Keratinocyte (primary cell): ENCODE data around the gene FBXO15. TPM values are rescaled to one million over a fixed set of nuclear protein-coding genes. Genes with fewer than 3 reads are reported as not detected.

Experiments used
- DNase-seq: peaks from one replicate; pipeline ENCODE4 v3.0.0-alpha.2; 2011; ENCODE audit warnings: low read depth, missing footprints, low spot score
- FAIRE-seq: peaks from 2 replicates; lab custom pipeline; 2011; peaks lifted over from hg19 to GRCh38; lab: Jason Lieb, UNC
- H2AFZ ChIP-seq: 2 replicates; pipeline ENCODE4 v1.6.0; 2012; ENCODE audit warnings: low read length, control low read depth, inconsistent platforms; ENCODE audit not compliant: control insufficient read depth
- H3K27ac ChIP-seq: 2 replicates; pipeline ENCODE4 v1.5.1; 2011; ENCODE audit warnings: low read length; ENCODE audit not compliant: control insufficient read depth, insufficient read depth
- H3K27me3 ChIP-seq: 3 replicates; pipeline ENCODE4 v1.6.0; 2011; ENCODE audit warnings: low read length; ENCODE audit not compliant: control insufficient read depth, insufficient read depth; ENCODE audit errors: extremely low read depth
- H3K36me3 ChIP-seq, 2 experiments: 2 replicates in 1 of 2; 3 replicates in 1 of 2; pipeline ENCODE4 v1.5.1; 2011; ENCODE audit warnings: low read length in 2 of 2, mild to moderate bottlenecking in 1 of 2; ENCODE audit not compliant: control insufficient read depth in 2 of 2, insufficient read depth in 2 of 2; ENCODE audit errors: extremely low read depth in 1 of 2
- H3K4me1 ChIP-seq: 3 replicates; pipeline ENCODE4 v1.5.1; 2011; ENCODE audit warnings: low read length; ENCODE audit not compliant: control insufficient read depth, insufficient read depth; ENCODE audit errors: extremely low read depth
- H3K4me2 ChIP-seq: 3 replicates; pipeline ENCODE4 v1.6.0; 2011; ENCODE audit warnings: low read depth, low read length; ENCODE audit not compliant: control insufficient read depth, insufficient read depth; ENCODE audit errors: extremely low read depth
- H3K4me3 ChIP-seq, 3 experiments: fragments of 200-600 bp in 1 of 3; sonication (generic) in 1 of 3; 2 replicates in 2 of 3; 3 replicates in 1 of 3; pipeline ENCODE4 v1.5.1; 2011 to 2016; ENCODE audit warnings: low read length in 3 of 3, mild to moderate bottlenecking in 3 of 3, control low read depth in 2 of 3, inconsistent platforms in 1 of 3, low read depth in 1 of 3, mixed read lengths in 1 of 3, mixed run types in 1 of 3, moderate library complexity in 1 of 3; ENCODE audit not compliant: control insufficient read depth in 2 of 3, insufficient read depth in 2 of 3; ENCODE audit errors: extremely low read depth in 1 of 3
- H3K79me2 ChIP-seq: 2 replicates; pipeline ENCODE4 v1.6.0; 2012; ENCODE audit warnings: low read length; ENCODE audit not compliant: control insufficient read depth, insufficient read depth
- H3K9ac ChIP-seq: 3 replicates; pipeline ENCODE4 v1.6.0; 2011; ENCODE audit warnings: low read length; ENCODE audit not compliant: control insufficient read depth, insufficient read depth; ENCODE audit errors: extremely low read depth
- H3K9me1 ChIP-seq: 3 replicates; pipeline ENCODE4 v1.6.0; 2011; ENCODE audit warnings: low read length; ENCODE audit not compliant: control insufficient read depth, insufficient read depth; ENCODE audit errors: extremely low read depth
- H3K9me3 ChIP-seq: 2 replicates; pipeline ENCODE4 v1.5.1; 2012; ENCODE audit warnings: low read depth, low read length; ENCODE audit not compliant: control insufficient read depth
- H4K20me1 ChIP-seq: 3 replicates; pipeline ENCODE4 v1.6.0; 2011; ENCODE audit warnings: low read length; ENCODE audit not compliant: control insufficient read depth, insufficient read depth; ENCODE audit errors: extremely low read depth
- CTCF ChIP-seq, 3 experiments: IDR thresholded peaks in 1 of 3; conservative IDR thresholded peaks in 1 of 3; optimal IDR thresholded peaks in 1 of 3; 2 replicates in 2 of 3; 3 replicates in 1 of 3; pipeline versions ENCODE3 to v1.5.1; 2011; ENCODE audit warnings: low read length in 3 of 3, mild to moderate bottlenecking in 3 of 3, moderate library complexity in 2 of 3, control low read depth in 1 of 3, inconsistent platforms in 1 of 3; ENCODE audit not compliant: insufficient read depth in 2 of 3; ENCODE audit errors: extremely low read depth in 1 of 3
- EZH2 ChIP-seq: IDR thresholded peaks from one replicate; pipeline ENCODE4 v1.6.1; 2012; ENCODE audit warnings: inconsistent platforms, mild to moderate bottlenecking, low read length, moderate library complexity
- dilution Hi-C: fragments of 300-500 bp; cut with MboI; formaldehyde crosslinking; loops from one replicate; pipeline ENCODE4 v1.7.0; 2020; ENCODE audit warnings: low sequenced_read_pairs; ENCODE audit not compliant: extremely low pct_ligation_motif_present
- polyA plus RNA-seq, 5 experiments: library from polyadenylated mRNA; depleted of rRNA in 3 of 5; stranded (reverse) in 3 of 5; stranded (forward) in 1 of 5; unstranded in 1 of 5; fragments of >200 nt; gene quantifications; 1 replicate in 1 of 5; 2 replicates in 3 of 5; 3 replicates in 1 of 5; pipeline versions ENCODE4 v1.2.1 to v1.2.3, GENCODE V29; 2011 to 2012; ENCODE audit warnings: missing spikeins in 2 of 5, low read depth in 1 of 5, low replicate concordance in 1 of 5

Gene FBXO15
- polyA plus RNA-seq, 1 donor (not counting 4 experiments of a cell fraction or from before 2014, with no cell fraction given): 0.26 TPM

GRCh38 chr18:74142252-74142651, 5.4 kb downstream of the FBXO15 start:
- H3K79me2 ChIP-seq: no peaks in the 10 kb centered on the region
- no peaks in the 10 kb centered on the region for H4K20me1 ChIP-seq
- no peaks in the 10 kb centered on the region for H3K36me3 ChIP-seq
- H3K27ac ChIP-seq: no peak overlapping the region
- dilution Hi-C loops: no loop called here
- TF ChIP-seq CTCF (optimal IDR thresholded peaks at IDR 0.05 in 1 of 3, IDR thresholded peaks at IDR 0.05 in 1 of 3, conservative IDR thresholded peaks at IDR 0.05 in 1 of 3; ENCODE audit: extremely low read depth in 1 of 3, insufficient read depth in 2 of 3, low read length in 3 of 3) (no peak), EZH2 (no peak)
- FAIRE-seq: no peak
- DNase-seq: no peak
- H3K4me1 ChIP-seq: peaks cover 14% of the 10 kb centered on the region
- H3K9ac ChIP-seq: no peak overlapping the region
- no peaks in the 10 kb centered on the region for H3K27me3 ChIP-seq
- no peaks in the 10 kb centered on the region for H3K9me3 ChIP-seq
- no peak overlapping the region for H3K4me2 ChIP-seq
- no peaks in the 10 kb centered on the region for H3K9me1 ChIP-seq
- no peak overlapping the region for H2AFZ ChIP-seq
- H3K4me3 ChIP-seq: no peak overlapping the region

DNA sequence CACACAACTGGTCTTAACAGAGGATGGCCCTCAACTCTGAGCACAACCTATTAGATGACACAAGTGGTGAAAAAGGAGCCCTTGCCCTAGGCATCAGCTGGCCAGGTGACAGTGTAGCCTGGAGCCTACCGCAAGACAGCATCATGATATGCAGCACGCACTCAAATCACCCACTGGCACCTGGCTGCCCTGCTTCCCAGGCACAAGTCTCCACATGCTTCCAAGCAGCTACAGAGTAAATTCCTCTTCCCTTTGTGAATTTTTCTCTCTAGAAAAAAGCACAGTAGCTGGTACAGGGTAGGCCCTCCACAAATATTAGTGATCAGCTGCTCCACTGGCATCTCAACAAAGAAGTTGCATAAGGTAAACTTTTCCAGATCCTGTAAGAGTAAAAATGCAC, 6.0 kb downstream of the FBXO15 start:
- H3K36me3 ChIP-seq: no peaks in the 10 kb centered on the region
- H3K27me3 ChIP-seq: no peaks in the 10 kb centered on the region
- no peak overlapping the region for H2AFZ ChIP-seq
- H3K9me1 ChIP-seq: no peaks in the 10 kb centered on the region
- no peak overlapping the region for H3K9ac ChIP-seq
- no peaks in the 10 kb centered on the region for H3K79me2 ChIP-seq
- DNase-seq (peak; percentile 40), FAIRE-seq (peak; percentile 55)
- no peak for TF ChIP-seq EZH2
- no peak for TF ChIP-seq CTCF (optimal IDR thresholded peaks at IDR 0.05 in 1 of 3, IDR thresholded peaks at IDR 0.05 in 1 of 3, conservative IDR thresholded peaks at IDR 0.05 in 1 of 3; ENCODE audit: extremely low read depth in 1 of 3, insufficient read depth in 2 of 3, low read length in 3 of 3)
- no peaks in the 10 kb centered on the region for H4K20me1 ChIP-seq
- dilution Hi-C loops: no loop called here
- no peaks in the 10 kb centered on the region for H3K9me3 ChIP-seq
- no peak overlapping the region for H3K4me3 ChIP-seq
- peak overlapping the region; percentile 37 for H3K4me2 ChIP-seq
- H3K27ac ChIP-seq: no peak overlapping the region
- peaks cover 14% of the 10 kb centered on the region for H3K4me1 ChIP-seq
